GM19351 (cell line): Measurements from ENCODE around the gene ABHD14A.
"Not testable (repeated sequence)": the region's sequence is repeated elsewhere in the genome, so short reads cannot be mapped to it uniquely, and the experiment has no call there.

ENCODE experiments used
- ATAC-seq: cut with Tn5 transposase; IDR thresholded peaks from one replicate; pipeline ENCODE4 v1.9.1; 2021; ENCODE audit warnings: mild to moderate bottlenecking, moderate library complexity; ENCODE audit not compliant: unreplicated experiment

The ABHD14A gene

DNA sequence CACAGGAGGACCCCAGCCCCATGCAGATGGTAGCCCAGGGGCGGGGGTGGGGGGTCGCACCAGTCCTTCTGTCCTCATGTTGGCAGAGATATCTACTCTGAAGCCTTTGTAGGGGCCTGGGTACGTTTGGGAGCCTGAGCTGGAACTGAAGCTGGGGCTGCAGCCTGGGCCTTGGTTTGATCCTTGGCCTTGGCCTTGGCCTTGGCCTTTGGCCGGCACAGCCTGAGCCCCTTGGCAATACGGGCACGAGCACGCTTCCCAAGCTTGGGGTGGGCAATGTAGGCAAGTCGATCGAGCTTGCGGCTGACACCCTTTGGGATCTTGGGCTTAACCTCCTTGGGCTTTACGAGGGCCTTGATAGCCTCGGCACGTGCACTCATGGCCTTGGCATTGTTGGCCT lies 18.8 kb downstream of the ABHD14A start:
- not testable (repeated sequence) for ATAC-seq

DNA sequence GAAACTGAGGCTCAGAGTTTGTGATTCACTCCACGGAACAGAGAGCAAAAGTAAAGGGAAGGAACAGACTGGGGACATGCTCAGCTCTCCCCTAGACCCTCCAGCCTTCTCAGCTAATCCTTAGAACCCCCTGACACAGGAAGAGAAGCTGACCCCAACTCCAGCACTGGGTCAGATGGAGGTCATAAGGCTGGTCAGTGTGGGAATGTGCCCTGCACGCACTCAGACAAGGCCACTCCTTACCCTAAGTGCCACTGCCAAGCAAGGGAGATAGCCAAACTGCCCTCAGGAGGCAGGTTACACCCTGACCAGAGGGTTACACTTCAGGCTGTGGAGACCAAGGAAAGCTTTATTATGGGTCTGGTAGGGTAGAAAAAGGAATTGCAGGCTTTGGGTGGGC lies 19.7 kb downstream of the ABHD14A start:
- no peak for ATAC-seq

DNA sequence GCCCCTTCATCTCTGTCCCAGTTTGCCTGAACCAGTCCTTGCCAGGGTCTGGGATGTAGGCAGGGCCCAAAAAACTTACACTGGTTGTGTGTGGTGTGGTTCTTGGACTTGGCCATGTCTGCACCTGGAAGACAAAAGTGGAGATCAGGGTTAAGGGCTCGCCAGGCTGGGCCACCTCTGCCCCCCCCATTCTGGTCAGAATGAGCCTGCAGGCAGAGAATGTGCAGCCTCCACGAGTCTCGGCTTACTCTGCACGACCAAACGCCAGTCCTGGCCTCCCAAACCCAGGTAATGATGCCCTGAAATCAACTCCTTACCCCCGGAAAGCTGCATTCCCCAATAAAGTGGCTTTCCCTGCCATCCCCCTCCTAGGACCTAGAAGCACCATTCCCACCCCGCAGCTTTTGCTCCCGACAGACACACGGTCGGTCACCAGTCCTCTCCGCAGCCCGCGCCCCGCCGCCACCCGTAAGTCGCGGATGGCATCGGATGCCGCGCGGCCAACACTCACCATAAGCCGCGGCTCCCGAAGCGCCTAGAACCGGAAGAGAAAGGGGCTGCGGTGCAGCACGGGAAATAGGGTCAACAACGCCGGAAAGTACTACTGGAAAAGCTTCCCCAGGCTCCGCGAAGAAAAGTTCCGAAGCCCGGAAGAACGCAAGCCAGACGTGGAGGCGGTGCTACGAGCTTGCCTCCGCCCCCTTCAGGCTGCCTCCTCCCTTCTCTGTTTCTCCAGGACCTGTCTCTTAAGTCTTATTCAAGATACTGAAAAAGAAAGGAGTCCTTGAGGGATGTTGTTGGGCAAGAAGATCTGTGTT lies 20.7 kb downstream of the ABHD14A start, which contains the start of gene RPL29:
RPL29 (minus strand) TSS at position 550 of the 818 bp plus-strand sequence; CDS start at position 116, 434 bp downstream.
- peak; percentile 95 for ATAC-seq

DNA sequence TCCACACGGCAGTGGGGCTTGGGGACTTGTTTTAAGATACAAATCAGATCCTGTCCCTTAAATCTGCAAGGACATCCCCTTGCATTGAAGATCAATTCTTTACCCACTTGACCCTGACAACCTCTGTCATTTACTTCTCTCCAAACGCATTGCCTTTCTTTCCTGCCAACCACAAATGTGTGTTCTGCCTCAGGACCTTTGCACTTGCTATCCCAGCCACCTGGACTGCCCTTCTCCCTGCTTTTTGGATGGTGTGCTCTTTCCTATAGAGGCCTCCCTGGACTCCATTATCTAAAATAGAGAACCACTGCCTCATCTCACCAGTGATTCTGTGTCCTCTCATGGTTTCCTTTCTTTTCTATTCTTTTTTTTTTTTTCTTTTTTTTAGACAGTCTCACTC lies 22.3 kb downstream of the ABHD14A start:
- ATAC-seq = no peak

DNA sequence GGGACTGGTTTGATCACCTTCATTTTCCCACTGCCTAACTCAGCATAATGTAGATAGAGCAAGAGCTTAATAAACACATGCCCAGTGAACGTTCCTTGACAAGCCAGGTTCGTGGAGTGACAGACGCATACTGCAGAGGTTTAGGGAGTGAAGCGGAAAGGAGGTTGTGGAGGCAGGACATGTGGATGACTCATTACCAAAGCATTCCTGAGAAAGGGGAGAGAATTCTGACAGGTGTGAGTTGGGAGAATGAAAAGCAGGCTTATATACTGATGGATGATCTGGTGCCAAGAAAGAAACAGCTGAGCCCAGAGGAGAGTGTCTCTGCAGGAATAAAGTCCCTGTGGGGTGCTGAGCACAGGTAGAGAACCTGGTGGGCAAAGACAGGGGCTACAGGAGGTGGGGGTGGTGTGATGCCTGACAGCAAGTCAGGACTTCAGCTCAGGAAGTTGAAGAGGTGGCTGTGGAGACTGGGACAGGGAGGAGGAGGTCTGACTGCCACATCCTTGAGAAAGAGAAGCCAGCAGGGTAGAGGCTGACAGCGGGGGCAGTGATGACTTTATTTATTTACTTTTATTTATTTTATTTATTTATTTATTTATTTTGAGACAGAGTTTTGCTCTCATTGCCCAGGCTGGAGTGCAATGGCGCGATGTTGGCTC lies 23.2 kb downstream of the ABHD14A start:
- ATAC-seq = no peak

DNA sequence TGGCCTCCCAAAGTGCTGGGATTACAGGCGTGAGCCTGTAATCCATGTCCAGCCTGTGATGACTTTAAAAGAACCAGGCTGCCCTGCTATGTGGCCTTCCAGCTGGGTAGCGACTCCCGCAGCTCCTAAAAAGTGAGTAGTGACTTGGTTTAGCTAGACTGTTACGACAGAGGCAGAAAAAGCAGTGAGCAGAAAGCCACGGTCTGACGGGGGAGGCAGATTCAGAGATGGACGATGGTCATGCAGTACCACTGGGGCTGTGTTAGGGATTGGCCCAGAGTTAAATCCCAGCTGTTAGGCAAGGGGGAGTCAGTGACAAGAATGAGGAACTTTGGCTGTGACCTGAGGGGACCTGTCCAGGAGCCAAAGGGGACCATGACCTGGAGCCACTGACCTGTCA lies 23.9 kb downstream of the ABHD14A start:
- no peak for ATAC-seq

DNA sequence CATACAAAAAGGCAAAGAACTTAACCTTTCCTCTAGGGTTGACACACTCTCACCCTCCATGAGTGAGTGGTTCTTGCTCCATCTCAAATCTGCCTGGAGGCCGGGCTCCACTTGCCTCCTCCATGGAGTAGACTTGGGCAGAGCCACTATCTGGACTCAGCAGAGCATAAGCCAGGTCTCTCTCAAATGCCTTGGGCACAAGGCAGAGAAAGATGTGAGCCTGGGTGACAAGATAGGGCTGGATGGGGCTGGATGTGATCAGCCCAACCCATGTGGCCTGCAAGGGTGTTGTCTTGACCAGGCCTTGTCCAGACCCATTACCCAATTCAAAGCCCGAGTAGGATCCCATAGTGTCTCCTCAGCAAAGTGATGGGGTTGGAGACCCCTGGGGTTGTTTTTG lies 25.0 kb downstream of the ABHD14A start:
- ATAC-seq = no peak

DNA sequence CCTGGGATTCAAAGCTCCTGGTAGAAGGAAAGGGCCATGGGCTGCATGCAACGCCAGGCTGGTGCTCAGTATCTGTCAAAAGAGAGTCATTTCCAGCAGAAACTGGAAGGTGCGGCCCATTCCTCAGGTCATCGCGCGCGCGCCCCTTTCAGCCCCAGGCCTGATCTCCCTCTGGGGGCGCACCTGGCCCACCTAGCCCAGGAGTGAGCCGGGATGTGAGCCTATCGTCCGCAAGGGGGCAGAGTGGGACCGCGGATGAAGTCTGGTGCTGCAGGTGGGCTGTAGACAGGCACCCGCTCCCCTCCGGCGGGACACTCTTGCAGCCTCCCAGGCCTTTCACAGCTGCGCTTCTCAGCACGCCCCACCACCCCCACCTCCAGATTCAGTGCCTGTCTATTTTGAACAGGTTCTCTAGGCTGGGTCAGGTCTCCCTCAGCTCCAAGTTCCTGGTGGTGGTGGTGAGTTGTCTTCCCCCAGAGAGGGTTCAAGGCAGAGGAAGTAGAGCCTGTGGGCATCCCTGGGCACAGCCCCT lies 26.6 kb downstream of the ABHD14A start:
- peak; percentile 88 for ATAC-seq

DNA sequence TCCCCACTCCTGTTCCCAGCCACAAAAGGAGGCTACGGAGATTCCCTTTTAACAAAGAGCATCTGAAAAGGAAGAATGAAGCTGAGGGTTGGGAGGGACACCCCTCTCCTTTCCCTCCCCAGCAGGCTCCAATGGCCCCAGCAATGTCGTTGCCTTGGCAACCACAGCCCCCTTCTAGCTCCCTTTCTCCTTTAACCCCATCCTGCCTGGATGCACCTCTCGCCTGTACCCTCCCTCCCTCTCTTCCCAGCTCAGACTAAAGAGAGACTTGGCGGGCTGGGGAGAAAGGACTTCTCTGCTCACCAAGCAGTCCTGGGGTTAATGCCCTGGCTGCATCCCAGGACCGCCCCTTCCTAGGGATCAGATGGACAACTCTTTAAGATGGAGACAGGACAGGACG lies 27.9 kb downstream of the ABHD14A start:
- ATAC-seq = no peak

DNA sequence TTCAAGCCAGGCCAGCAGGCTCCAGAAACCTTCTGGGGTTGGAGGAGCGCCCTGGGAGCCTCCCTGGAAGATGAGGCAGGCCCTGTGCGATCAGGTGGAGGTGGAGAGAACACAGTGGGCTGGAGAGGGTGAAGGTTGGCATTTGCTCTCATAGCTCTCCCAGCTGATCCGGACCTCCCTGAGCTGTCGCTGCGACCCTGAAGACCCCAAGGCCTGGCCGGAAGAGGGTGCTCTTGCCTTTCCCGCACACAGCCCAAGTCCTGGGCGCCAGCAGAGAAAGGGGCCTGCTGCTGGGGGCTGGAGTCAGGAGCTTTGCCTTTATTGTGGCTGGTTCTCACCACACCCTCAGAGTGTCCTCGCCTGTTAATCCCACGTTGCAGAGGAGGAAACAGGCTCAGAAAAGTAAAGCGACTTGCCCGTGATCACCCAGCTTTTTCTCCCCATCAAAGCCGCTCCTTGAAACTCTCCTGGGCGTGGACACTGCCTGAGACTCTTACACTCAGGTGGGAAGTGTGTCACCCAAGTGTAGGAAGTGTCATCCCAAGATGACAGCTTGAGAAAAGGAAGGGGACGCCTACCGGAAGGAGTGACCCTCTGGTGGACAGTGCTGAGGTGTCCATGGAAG lies 29.4 kb downstream of the ABHD14A start:
- ATAC-seq = no peak

DNA sequence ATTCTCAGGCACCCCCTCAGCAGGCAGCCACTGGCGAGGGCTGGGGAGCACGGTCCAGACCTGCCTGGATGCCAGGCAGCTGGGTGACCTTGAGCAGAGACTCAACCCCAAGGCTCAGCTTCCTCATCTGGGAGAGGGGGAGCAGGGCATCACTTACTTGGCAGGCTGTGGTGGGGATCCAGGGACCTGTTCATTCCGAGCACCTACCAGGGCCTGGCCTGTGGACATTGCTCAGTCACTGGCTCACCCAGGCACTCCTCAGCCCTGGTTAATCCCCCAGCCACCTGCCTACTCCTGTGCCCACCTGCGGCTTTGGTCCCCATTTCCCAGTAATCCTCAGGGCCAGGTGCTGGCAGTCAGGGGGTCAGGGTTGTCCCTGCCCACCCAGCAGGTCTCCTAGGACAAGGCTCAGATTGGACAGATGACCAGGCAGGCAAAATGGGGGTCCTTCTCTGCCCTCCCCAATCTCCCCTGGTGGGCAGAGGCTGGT lies 30.1 kb downstream of the ABHD14A start:
- no peak for ATAC-seq

DNA sequence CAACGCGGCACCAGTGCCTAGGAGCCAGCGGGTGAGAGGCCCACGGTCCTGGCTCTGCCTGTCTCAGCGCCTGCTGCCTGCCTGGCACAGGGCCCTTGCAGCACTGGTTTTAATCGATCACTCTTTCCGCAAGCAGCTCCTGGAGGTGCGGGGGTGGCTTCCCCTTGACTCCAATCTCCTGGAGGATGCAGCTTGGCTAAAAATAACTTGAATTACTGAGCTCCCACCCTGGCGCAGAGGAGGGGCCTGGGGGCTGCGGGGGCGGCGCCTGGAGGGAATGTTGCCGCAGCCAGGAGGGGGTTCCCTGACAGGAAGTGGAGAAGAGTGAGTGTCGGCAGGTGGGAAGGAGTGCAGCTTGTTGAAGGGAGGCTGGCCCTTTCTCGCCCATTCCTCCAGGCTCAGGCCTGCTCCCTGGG lies 30.7 kb downstream of the ABHD14A start:
- ATAC-seq = no peak

DNA sequence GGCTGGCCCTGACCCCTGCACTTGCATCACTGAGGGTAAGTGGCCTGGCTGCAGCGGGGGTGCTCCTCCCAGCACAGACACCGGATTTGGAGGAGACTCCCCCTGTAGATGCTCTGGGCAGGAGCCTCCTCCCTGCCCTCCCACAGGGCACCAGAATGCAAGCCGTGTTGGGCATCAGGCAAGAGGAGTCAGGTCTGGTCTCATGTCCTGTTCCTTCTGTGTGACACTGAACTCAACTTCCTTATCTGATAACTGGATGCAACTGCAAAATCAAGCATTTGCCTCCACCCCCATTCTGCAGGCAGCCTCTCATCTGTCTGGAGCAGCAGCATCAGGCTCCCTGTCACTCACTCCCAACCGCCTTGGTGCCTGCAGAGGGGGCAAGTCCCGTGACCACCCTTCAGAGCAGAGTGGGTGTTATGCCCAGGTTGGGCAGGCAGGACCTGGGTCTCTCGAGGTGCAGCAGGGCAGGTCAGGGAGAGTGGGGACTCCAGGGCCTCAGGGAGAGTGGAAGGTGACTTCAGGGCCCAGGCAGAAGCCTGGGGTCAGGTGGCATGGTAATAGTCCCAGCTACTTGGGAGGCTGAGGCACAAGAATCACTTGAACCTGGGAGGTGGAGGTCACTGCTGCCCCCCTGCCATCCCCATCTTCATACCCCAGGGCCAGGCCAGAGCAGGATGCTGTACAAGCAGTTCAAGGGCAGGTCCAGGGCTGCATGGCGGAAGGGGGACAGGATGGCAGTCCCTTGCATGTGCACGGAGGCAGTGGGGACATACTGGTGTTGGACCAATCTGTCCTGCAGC lies 31.4 kb downstream of the ABHD14A start:
- ATAC-seq = no peak

DNA sequence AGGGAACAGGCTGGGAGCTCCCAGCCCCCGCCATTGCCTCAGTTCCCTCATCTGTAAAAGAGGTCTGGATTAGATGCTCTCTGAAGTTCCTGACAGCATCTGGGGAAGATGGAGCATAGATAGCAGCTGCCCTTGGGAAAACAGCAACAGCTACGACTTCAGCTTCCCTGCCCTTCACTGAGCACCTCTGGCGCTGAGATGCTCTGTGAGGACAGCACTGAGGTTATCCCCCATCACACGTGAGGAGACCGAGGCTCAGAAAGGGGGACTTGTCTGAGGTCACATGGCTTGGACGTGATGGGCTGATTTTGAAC lies 31.9 kb downstream of the ABHD14A start:
- no peak for ATAC-seq

DNA sequence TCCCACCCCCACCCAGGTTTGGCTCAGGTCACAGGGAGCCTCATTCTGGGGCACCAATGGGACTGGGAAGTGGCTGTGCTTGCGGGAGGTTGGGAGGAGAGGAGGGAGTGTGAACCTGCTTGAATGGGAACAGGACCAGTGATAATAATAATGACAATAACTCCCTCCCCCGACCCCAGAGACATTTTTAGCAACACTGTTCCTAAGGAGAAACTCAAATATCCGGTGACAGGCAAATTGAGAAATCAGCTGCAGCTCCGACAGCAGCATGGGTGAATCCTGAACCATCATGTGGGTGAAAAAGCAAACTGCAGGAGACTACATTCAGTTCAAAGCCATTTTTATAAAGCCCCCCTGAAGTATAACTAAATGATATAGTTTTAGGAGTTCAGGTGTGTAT lies 32.4 kb downstream of the ABHD14A start:
- ATAC-seq = no peak

DNA sequence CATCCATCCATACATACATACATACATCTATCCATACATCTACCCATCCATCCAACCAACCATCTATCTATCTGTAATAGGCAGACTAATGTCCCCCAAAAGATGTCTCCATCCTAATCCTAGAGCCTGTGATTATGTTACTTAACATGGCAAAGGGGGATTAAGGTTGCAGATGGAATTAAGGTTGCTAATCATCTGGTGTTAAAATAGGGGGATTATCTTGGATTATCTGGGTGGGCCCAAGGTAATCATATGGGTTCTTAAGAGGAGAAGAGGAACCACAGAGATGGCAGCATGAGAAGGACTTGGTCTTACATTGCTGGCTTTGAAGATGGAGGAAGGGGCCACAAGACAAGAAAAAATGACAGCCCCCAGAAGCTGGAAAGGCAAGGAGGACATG lies 35.6 kb downstream of the ABHD14A start:
- ATAC-seq = no peak

DNA sequence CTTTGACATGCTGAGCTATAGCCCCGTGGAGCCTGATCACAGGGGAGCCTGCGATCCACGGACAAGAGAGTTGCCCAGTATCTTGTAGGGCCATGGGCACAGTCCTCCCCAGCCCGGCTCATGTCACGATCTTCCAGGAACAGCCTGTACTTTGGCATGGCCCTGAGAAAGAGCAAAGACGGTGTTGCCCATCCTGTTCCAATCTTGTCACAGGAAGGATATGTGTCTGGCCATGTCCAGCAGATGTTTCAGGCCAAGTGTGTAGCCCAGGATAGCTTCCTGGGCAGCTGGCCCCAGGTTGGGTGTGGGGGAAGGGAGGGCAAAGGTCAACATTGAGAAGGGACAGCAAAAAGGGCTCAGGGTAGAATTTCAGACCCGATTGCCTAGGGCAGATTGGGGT lies 37.8 kb downstream of the ABHD14A start:
- ATAC-seq = no peak

DNA sequence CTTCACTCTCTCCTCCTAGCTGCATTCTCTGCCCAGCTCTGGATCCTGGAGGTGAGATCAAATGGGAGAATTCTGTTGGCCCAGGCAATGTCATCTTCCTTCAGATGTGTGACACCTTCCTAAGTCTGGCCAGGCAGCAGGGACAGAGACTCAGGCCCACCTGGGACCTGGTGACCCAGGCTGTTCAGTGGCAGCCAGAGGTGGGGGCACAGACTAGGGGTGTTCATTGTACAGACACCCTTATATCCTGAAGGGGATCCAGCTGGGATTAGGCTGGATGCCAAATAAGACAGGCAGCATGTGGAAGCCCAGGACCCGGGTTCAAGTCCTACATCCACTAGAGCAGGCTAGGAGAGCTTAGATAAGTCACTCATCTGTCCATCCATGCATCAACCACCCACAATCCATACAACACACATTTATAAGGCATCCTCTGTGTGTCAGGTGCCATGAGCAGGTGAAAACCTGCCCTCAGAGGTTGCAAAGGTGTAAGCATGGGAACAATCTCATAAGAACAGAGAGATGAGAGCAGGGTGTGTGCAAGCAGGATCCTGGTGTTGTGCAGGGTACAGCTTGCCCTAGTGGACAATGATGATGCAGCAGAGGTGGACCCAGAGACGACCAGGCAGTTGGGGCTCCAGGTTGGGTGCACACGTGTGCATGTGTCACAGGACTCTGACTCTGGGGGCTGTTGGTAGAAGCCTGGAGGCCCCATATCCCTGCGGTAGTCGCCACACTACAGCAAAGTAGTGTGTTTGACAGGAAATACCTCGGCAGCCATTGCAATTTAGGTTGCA lies 39.1 kb downstream of the ABHD14A start:
- ATAC-seq = no peak

DNA sequence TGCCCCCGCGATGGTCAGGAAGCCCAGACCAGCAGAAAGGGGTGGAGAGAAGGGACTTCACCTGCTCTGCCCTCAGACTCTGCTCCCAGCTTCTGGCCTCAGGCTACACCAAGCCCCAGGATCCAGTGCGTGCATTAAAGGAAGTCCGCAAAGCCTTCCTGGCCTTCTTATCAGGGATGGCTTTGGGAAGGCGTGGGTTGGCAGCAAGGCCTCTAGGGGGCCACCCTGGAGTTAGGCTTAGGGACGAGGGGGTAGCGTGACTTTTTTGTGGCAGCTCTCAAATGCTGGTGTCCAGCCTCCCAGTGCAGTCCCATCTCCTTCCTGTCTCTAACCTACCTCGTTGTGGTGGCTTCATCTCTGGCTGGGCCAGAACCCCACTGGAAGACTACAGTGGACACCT lies 39.7 kb downstream of the ABHD14A start:
- no peak for ATAC-seq
